PC-9 (cell line): ENCODE data around the gene SNRNP48. TPM values are rescaled to one million over a fixed set of nuclear protein-coding genes. Genes with fewer than 3 reads are reported as not detected.

Experiments
- BruUV-seq: library from RNA; stranded (reverse); fragments of 400-500 nt; replicated peaks from 2 replicates; lab custom pipeline; 2021; lab: Mats Ljungman, UMichigan
- CTCF ChIA-PET: fragments of 300-600 bp; sonication (Branson Sonifier 250); formaldehyde crosslinking; loops from one replicate; lab custom pipeline; 2022; ENCODE audit warnings: antibody characterized with exemption; lab: Charles Lee
- POLR2A ChIA-PET: fragments of 300-600 bp; sonication (Branson Sonifier 250); formaldehyde crosslinking; loops from one replicate; lab custom pipeline; 2022; ENCODE audit warnings: antibody characterized with exemption; ENCODE audit not compliant: unreplicated experiment; lab: Charles Lee
- DNase-seq, 2 experiments: peaks; one replicate each; pipeline versions ENCODE4 v3.0.0 to v3.0.0-alpha.2; 2015 to 2022; ENCODE audit warnings: mixed read lengths in 1 of 2
- H2AFZ ChIP-seq: fragments of 200-600 bp; sonication (generic); 2 replicates; pipeline ENCODE4 v1.8.1; 2017; ENCODE audit warnings: antibody characterized with exemption
- H3F3A ChIP-seq: fragments of 200-600 bp; sonication (generic); 2 replicates; pipeline ENCODE4 v1.8.1; 2017; ENCODE audit warnings: antibody characterized with exemption, mild to moderate bottlenecking, low read depth; ENCODE audit not compliant: insufficient read depth
- H3K27ac ChIP-seq: fragments of 200-600 bp; sonication (generic); 2 replicates; pipeline ENCODE4 v1.6.1; 2016; ENCODE audit warnings: mixed run types
- H3K27me3 ChIP-seq: fragments of 200-600 bp; sonication (generic); 2 replicates; pipeline ENCODE4 v1.6.1; 2016; ENCODE audit warnings: low read depth, mixed run types; ENCODE audit not compliant: insufficient read depth
- H3K36me3 ChIP-seq: fragments of 200-600 bp; sonication (generic); 2 replicates; pipeline ENCODE4 v1.6.1; 2016; ENCODE audit warnings: low read depth, mixed run types
- H3K4me1 ChIP-seq: fragments of 200-600 bp; sonication (generic); replicated peaks from 2 replicates; pipeline ENCODE4 v1.6.1; 2016; ENCODE audit warnings: mixed run types; ENCODE audit not compliant: insufficient read depth
- H3K4me2 ChIP-seq: fragments of 200-600 bp; sonication (generic); 2 replicates; pipeline ENCODE4 v1.6.1; 2017; ENCODE audit warnings: mixed run types
- H3K4me3 ChIP-seq: fragments of 200-600 bp; sonication (generic); 2 replicates; pipeline ENCODE4 v1.6.1; 2016; ENCODE audit warnings: mixed run types
- H3K79me2 ChIP-seq: fragments of 200-600 bp; sonication (generic); 2 replicates; pipeline ENCODE4 v1.6.1; 2017; ENCODE audit warnings: low read depth, mixed run types
- H3K9me2 ChIP-seq: fragments of 200-600 bp; sonication (generic); 2 replicates; pipeline ENCODE4 v1.8.1; 2017; ENCODE audit warnings: mild to moderate bottlenecking; ENCODE audit not compliant: insufficient read depth
- H3K9me3 ChIP-seq: fragments of 200-600 bp; sonication (generic); 2 replicates; pipeline ENCODE4 v1.8.1; 2016; ENCODE audit warnings: low read depth; ENCODE audit not compliant: insufficient read depth
- H4K20me1 ChIP-seq: fragments of 200-600 bp; sonication (generic); 2 replicates; pipeline ENCODE4 v1.8.1; 2017; ENCODE audit not compliant: insufficient read depth
- EZH2 ChIP-seq: fragments of 200-600 bp; sonication (generic); IDR thresholded peaks from 2 replicates; pipeline ENCODE4 v1.8.0; 2017; ENCODE audit warnings: antibody characterized with exemption, low read depth
- intact Hi-C: fragments of 100-400 bp; cut with micrococcal nuclease; formaldehyde crosslinking; loops from one replicate; pipeline ENCODE4 v1.10.0; 2022; ENCODE audit not compliant: unreplicated experiment
- total RNA-seq: library from RNA; stranded (reverse); gene quantifications from 2 replicates; pipeline ENCODE4 v1.2.3, GENCODE V29; 2021
- TF ChIP-seq, protein P1 (sequence below): fragments of 200-600 bp; sonication (generic); conservative IDR thresholded peaks from 2 replicates; pipeline ENCODE4 v1.6.1; 2017; ENCODE audit warnings: mixed run types, antibody characterized with exemption, mild to moderate bottlenecking, moderate library complexity

SNRNP48 gene
- total RNA-seq, 1 experiment from 2014 or later: 21.7 TPM

DNA sequence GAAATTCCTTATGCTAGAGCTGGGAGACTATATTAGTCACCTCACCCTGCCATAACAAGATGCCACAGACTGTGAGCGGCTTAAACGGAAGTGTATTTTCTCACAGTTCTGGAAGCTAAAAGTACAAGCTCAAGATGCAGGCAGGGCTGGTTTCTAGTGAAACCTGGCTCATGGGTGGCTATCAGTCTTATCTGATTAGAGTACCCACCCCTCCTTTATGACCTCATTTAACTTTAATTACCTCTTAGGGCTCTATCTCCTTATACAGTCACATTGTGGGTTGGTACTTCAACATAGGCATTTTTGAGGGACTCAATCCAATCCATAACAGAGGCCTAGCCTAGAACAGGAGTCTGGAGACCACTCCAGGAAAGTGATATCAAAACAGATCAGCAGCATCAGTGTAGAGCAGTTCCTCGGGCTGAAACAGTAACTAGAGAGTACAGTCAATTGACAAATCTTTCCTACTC lies 2.3 kb upstream of the SNRNP48 start:
- Histone ChIP-seq H3K27ac (no peak overlapping the region), H3K4me3 (no peak overlapping the region), H3K4me2 (no peak overlapping the region), H3K9me2 (no peaks in the 10 kb centered on the region), H3K79me2 (peaks cover 26% of the 10 kb centered on the region), H3K27me3 (no peaks in the 10 kb centered on the region), H3K36me3 (no peaks in the 10 kb centered on the region), H3K9me3 (no peaks in the 10 kb centered on the region), H3K4me1 (peaks cover 18% of the 10 kb centered on the region; the same call in 1 of the 2 replicates), H2AFZ (no peak overlapping the region), H3F3A (no peaks in the 10 kb centered on the region; the same call in 1 of the 2 replicates), H4K20me1 (peaks cover 15% of the 10 kb centered on the region)
- no TSS peak for BruUV-seq
- no peak for TF ChIP-seq EZH2
- TF ChIP-seq, protein P1, sequence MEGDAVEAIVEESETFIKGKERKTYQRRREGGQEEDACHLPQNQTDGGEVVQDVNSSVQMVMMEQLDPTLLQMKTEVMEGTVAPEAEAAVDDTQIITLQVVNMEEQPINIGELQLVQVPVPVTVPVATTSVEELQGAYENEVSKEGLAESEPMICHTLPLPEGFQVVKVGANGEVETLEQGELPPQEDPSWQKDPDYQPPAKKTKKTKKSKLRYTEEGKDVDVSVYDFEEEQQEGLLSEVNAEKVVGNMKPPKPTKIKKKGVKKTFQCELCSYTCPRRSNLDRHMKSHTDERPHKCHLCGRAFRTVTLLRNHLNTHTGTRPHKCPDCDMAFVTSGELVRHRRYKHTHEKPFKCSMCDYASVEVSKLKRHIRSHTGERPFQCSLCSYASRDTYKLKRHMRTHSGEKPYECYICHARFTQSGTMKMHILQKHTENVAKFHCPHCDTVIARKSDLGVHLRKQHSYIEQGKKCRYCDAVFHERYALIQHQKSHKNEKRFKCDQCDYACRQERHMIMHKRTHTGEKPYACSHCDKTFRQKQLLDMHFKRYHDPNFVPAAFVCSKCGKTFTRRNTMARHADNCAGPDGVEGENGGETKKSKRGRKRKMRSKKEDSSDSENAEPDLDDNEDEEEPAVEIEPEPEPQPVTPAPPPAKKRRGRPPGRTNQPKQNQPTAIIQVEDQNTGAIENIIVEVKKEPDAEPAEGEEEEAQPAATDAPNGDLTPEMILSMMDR: no peak
- DNase-seq: peak in 1 of 2 experiments; percentile 48
- ChIA-PET POLR2A (no interaction called here), CTCF (no interaction called here)
- intact Hi-C loops: no loop called here

DNA sequence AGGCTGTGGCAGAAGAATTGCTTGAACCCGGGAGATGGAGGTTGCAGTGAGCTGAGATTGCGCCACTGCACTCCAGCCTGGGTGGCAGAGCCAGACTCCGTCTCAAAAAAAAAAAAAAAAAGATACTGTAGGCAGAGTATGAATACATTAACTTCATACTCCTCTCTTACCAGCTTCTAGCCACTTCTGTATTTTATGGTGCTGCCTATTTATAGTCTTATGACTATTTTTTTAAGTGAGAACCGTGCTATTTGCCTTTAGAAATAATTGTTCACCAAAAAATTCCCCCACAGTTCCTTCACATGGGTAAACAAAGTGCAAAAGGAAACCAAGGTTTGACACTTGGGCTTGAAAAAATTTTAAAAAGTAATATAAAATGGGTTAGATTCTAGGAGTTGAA lies 1.5 kb upstream of the SNRNP48 start:
- no TSS peak for BruUV-seq
- CTCF ChIA-PET: no interaction called here
- no peaks in the 10 kb centered on the region for H3K9me2 ChIP-seq
- H3K4me2 ChIP-seq: no peak overlapping the region
- no peak overlapping the region for H2AFZ ChIP-seq
- H3K27me3 ChIP-seq: no peaks in the 10 kb centered on the region
- POLR2A ChIA-PET: no interaction called here
- DNase-seq: no peak
- peaks cover 18% of the 10 kb centered on the region; the same call in 1 of the 2 replicates for H3K4me1 ChIP-seq
- TF ChIP-seq, protein P1: no peak
- no peak for TF ChIP-seq EZH2
- no peaks in the 10 kb centered on the region for H3K36me3 ChIP-seq
- no peaks in the 10 kb centered on the region; the same call in 1 of the 2 replicates for H3F3A ChIP-seq
- H3K9me3 ChIP-seq: no peaks in the 10 kb centered on the region
- no peak overlapping the region for H3K27ac ChIP-seq
- peaks cover 33% of the 10 kb centered on the region for H3K79me2 ChIP-seq
- intact Hi-C loops: no loop called here
- H3K4me3 ChIP-seq: no peak overlapping the region
- H4K20me1 ChIP-seq: peaks cover 15% of the 10 kb centered on the region

DNA sequence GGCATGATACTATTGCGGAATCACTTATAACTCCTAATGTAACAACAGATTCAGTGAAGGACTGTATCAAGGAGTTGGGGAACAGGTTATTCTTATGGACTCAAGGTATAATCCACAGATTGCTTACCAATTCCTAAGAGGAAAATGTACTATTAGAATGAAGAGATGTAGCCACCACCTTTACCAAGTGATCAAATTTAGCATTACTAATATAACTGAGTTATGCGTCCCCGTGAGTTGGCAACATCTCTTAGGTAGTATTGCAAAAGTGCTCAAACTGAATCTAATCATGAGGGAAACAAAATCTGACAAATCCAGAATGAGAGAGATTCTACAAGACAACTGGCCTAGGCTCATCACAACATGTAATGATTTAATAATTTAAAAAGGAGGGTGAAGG lies 777 bp upstream of the SNRNP48 start:
- Histone ChIP-seq H2AFZ (peak overlapping the region; percentile 89; the same call in 1 of the 2 replicates), H3K27ac (no peak overlapping the region), H3K4me3 (peak overlapping the region; percentile 93; the same call in 1 of the 2 replicates), H3K4me1 (peaks cover 18% of the 10 kb centered on the region; the same call in 1 of the 2 replicates), H3K4me2 (peak overlapping the region; percentile 83), H3K79me2 (peaks cover 33% of the 10 kb centered on the region), H3K9me3 (no peaks in the 10 kb centered on the region), H3K9me2 (no peaks in the 10 kb centered on the region), H3F3A (no peaks in the 10 kb centered on the region; the same call in 1 of the 2 replicates), H3K36me3 (no peaks in the 10 kb centered on the region), H4K20me1 (peaks cover 15% of the 10 kb centered on the region), H3K27me3 (no peaks in the 10 kb centered on the region)
- CTCF ChIA-PET: no interaction called here
- TF ChIP-seq EZH2: no peak
- TF ChIP-seq, protein P1: no peak
- no peak for DNase-seq
- POLR2A ChIA-PET: interaction anchor here (0.6 to 1.0 kb wide), 4 partner anchors 42 to 911 kb away, joined by 3 to 18 read pairs (median 6); partner anchors contain the start of gene EEF1E1
- intact Hi-C loops: no loop called here
- BruUV-seq: no TSS peak
